Neural progenitor cell (in vitro differentiated cells): ENCODE measurements around the gene ZNF69. TPM values are rescaled to one million over a fixed set of nuclear protein-coding genes. Genes with fewer than 3 reads are reported as not detected.
"Not testable (repeated sequence)": the region's sequence is repeated elsewhere in the genome, so short reads cannot be mapped to it uniquely, and the experiment has no call there.

Experiments used
- DNase-seq: peaks from one replicate; pipeline ENCODE4 v3.0.0-alpha.2; 2016; ENCODE audit warnings: low spot score
- H2AFZ ChIP-seq: fragments of 200-600 bp; sonication (generic); replicated peaks from 2 replicates; pipeline ENCODE4 v1.6.1; 2016; ENCODE audit warnings: antibody characterized with exemption
- H3F3A ChIP-seq: fragments of 200-600 bp; sonication (generic); 2 replicates; pipeline ENCODE4 v1.6.1; 2016; ENCODE audit warnings: antibody characterized with exemption, low read depth
- H3K27ac ChIP-seq: fragments of 200-600 bp; sonication (generic); 2 replicates; pipeline ENCODE4 v1.5.1; 2016; ENCODE audit warnings: mild to moderate bottlenecking
- H3K27me3 ChIP-seq: fragments of 200-600 bp; sonication (generic); 2 replicates; pipeline ENCODE4 v1.6.1; 2016; ENCODE audit warnings: mild to moderate bottlenecking, moderate library complexity
- H3K36me3 ChIP-seq: fragments of 200-600 bp; sonication (generic); 2 replicates; pipeline ENCODE4 v1.5.1; 2016
- H3K4me1 ChIP-seq: fragments of 200-600 bp; sonication (generic); 2 replicates; pipeline ENCODE4 v1.6.1; 2016; ENCODE audit warnings: mixed run types
- H3K4me2 ChIP-seq: fragments of 200-600 bp; sonication (generic); 2 replicates; pipeline ENCODE4 v1.6.1; 2016
- H3K4me3 ChIP-seq: fragments of 200-600 bp; sonication (generic); 2 replicates; pipeline ENCODE4 v1.5.1; 2016
- H3K79me2 ChIP-seq: fragments of 200-600 bp; sonication (generic); 2 replicates; pipeline ENCODE4 v1.6.1; 2016; ENCODE audit warnings: low read depth
- H3K9ac ChIP-seq: fragments of 200-600 bp; sonication (generic); 2 replicates; pipeline ENCODE4 v1.6.1; 2016
- H3K9me3 ChIP-seq: fragments of 200-600 bp; sonication (generic); 2 replicates; pipeline ENCODE4 v1.5.1; 2016; ENCODE audit warnings: low read depth
- H4K20me1 ChIP-seq: fragments of 200-600 bp; sonication (generic); 2 replicates; pipeline ENCODE4 v1.6.1; 2016; ENCODE audit warnings: low read depth
- H3K27ac Mint-ChIP-seq: 3 replicates; pipeline ENCODE4 v1.8.0; 2021; ENCODE audit warnings: mixed read lengths
- H3K27me3 Mint-ChIP-seq: 2 replicates; pipeline ENCODE4 v1.8.0; 2022; ENCODE audit warnings: low read depth, mild to moderate bottlenecking, inconsistent platforms, moderate library complexity, mixed read lengths; ENCODE audit not compliant: insufficient read depth
- H3K36me3 Mint-ChIP-seq: 3 replicates; pipeline ENCODE4 v1.8.0; 2021; ENCODE audit warnings: mixed read lengths
- H3K4me1 Mint-ChIP-seq: 3 replicates; pipeline ENCODE4 v1.8.0; 2021; ENCODE audit warnings: mixed read lengths
- H3K4me3 Mint-ChIP-seq: 3 replicates; pipeline ENCODE4 v1.8.0; 2021; ENCODE audit warnings: mild to moderate bottlenecking, moderate library complexity, mixed read lengths
- H3K9me3 Mint-ChIP-seq: 3 replicates; pipeline ENCODE4 v1.8.0; 2020; ENCODE audit warnings: mixed read lengths
- CTCF ChIP-seq: fragments of 200-600 bp; sonication (generic); IDR thresholded peaks from 2 replicates; pipeline ENCODE4 v1.5.1; 2017; ENCODE audit warnings: antibody characterized with exemption, mild to moderate bottlenecking
- EZH2 ChIP-seq: fragments of 200-600 bp; sonication (generic); IDR thresholded peaks from 2 replicates; pipeline ENCODE4 v1.6.1; 2017; ENCODE audit warnings: antibody characterized with exemption, mild to moderate bottlenecking, moderate library complexity
- EZH2phosphoT487 ChIP-seq: fragments of 200-600 bp; sonication (generic); IDR thresholded peaks from 2 replicates; pipeline ENCODE4 v1.6.1; 2017; ENCODE audit warnings: antibody characterized with exemption
- total RNA-seq: library from RNA; depleted of rRNA; stranded (reverse); fragments of >200 nt; gene quantifications from 2 replicates; pipeline ENCODE4 v1.2.3, GENCODE V29; 2015; ENCODE audit warnings: low replicate concordance

Gene ZNF69
- total RNA-seq, 1 donor from 2014 or later = 73.7 TPM

GRCh38 chr19:11949201-11949600 lies 61.6 kb downstream of the ZNF69 start:
- no peak overlapping the region for H3K27ac Mint-ChIP-seq
- H3K4me1 Mint-ChIP-seq = no peaks in the 10 kb centered on the region
- H3K9ac ChIP-seq = no peak overlapping the region
- peaks cover 76% of the 10 kb centered on the region for H3K9me3 ChIP-seq
- H3K4me2 ChIP-seq = no peak overlapping the region
- peaks cover 23% of the 10 kb centered on the region for H3F3A ChIP-seq
- TF ChIP-seq EZH2phosphoT487 (no peak), CTCF (no peak), EZH2 (no peak)
- no peak overlapping the region for H3K4me3 ChIP-seq
- no peak overlapping the region for H2AFZ ChIP-seq
- no peaks in the 10 kb centered on the region for H3K4me1 ChIP-seq
- no peaks in the 10 kb centered on the region for H3K79me2 ChIP-seq
- peaks cover 80% of the 10 kb centered on the region for H3K36me3 Mint-ChIP-seq
- H3K27me3 ChIP-seq = peaks cover 5% of the 10 kb centered on the region
- H4K20me1 ChIP-seq = no peaks in the 10 kb centered on the region
- no peak for DNase-seq
- H3K9me3 Mint-ChIP-seq = peaks cover 95% of the 10 kb centered on the region
- H3K27me3 Mint-ChIP-seq = peaks cover 11% of the 10 kb centered on the region
- no peak overlapping the region for H3K27ac ChIP-seq
- peaks cover 49% of the 10 kb centered on the region for H3K36me3 ChIP-seq
- no peak overlapping the region for H3K4me3 Mint-ChIP-seq

GRCh38 chr19:11949614-11950080 lies 62.1 kb downstream of the ZNF69 start:
- H4K20me1 ChIP-seq, H3K79me2 ChIP-seq, H2AFZ ChIP-seq, H3K27ac ChIP-seq, H3K4me1 ChIP-seq, DNase-seq, H3K9ac ChIP-seq, H3K27me3 ChIP-seq, H3K4me2 ChIP-seq, H3K4me3 Mint-ChIP-seq, H3K4me1 Mint-ChIP-seq, H3K27ac Mint-ChIP-seq: not testable (repeated sequence)
- Histone ChIP-seq H3K36me3 (peaks cover 49% of the 10 kb centered on the region), H3K9me3 (peaks cover 73% of the 10 kb centered on the region), H3F3A (peaks cover 23% of the 10 kb centered on the region), H3K4me3 (peak overlapping the region; percentile 21)
- peaks cover 75% of the 10 kb centered on the region for H3K36me3 Mint-ChIP-seq
- peaks cover 13% of the 10 kb centered on the region for H3K27me3 Mint-ChIP-seq
- peaks cover 94% of the 10 kb centered on the region for H3K9me3 Mint-ChIP-seq

- no peak overlapping the region for H2AFZ ChIP-seq
- peaks cover 5% of the 10 kb centered on the region for H3K27me3 ChIP-seq
- H3K27ac ChIP-seq = no peak overlapping the region
- no peak overlapping the region for H3K9ac ChIP-seq
- no peaks in the 10 kb centered on the region for H3K79me2 ChIP-seq
- DNase-seq = no peak
- H3K4me1 ChIP-seq = no peaks in the 10 kb centered on the region
- H3F3A ChIP-seq = peaks cover 23% of the 10 kb centered on the region
- H3K4me3 ChIP-seq = peak overlapping the region; percentile 21
- Mint-ChIP-seq H3K4me1 (no peaks in the 10 kb centered on the region), H3K27me3 (peaks cover 13% of the 10 kb centered on the region), H3K36me3 (peaks cover 70% of the 10 kb centered on the region), H3K4me3 (no peak overlapping the region), H3K27ac (no peak overlapping the region), H3K9me3 (peaks cover 92% of the 10 kb centered on the region)
- TF ChIP-seq CTCF (no peak), EZH2 (no peak), EZH2phosphoT487 (no peak)
- peaks cover 72% of the 10 kb centered on the region for H3K9me3 ChIP-seq
- no peak overlapping the region for H3K4me2 ChIP-seq
- H3K36me3 ChIP-seq = peaks cover 49% of the 10 kb centered on the region
- H4K20me1 ChIP-seq = no peaks in the 10 kb centered on the region
Measured at GRCh38 chr19:11950312-11950711, 62.7 kb downstream of the ZNF69 start.

Other genes starting within 250 kb of the ZNF69 start
- 9.2 and 12.3 TPM in 2 replicates for gene ZNF823, start 148.8 kb upstream of the ZNF69 start, total RNA-seq
- 6.5 and 7.3 TPM in 2 replicates for gene ZNF441, start 120.8 kb upstream of the ZNF69 start, total RNA-seq
- 5.5 and 6.0 TPM in 2 replicates for gene ZNF491, start 89.3 kb upstream of the ZNF69 start, total RNA-seq
- 19.5 and 25.8 TPM in 2 replicates for gene ZNF440, start 73.5 kb upstream of the ZNF69 start, total RNA-seq
- 5.2 and 6.5 TPM in 2 replicates for gene ZNF439, start 39.1 kb upstream of the ZNF69 start, total RNA-seq
- 18.3 and 29.4 TPM in 2 replicates for gene ZNF700, start 37.3 kb downstream of the ZNF69 start, total RNA-seq
- gene ZNF763, start 77.3 kb downstream of the ZNF69 start, total RNA-seq = 10.0 and 17.7 TPM in 2 replicates
- 8.2 and 8.3 TPM in 2 replicates for gene ZNF433, start 147.9 kb downstream of the ZNF69 start, total RNA-seq
- 2.6 and 3.0 TPM in 2 replicates for gene ZNF878, start 165.2 kb downstream of the ZNF69 start, total RNA-seq
- gene ZNF844, start 176.9 kb downstream of the ZNF69 start, total RNA-seq = 16.3 and 16.5 TPM in 2 replicates